Lower lobe of right lung (tissue), 2 donors: Measurements from ENCODE around the gene CHTF8. TPM values are rescaled to one million over a fixed set of nuclear protein-coding genes. Genes with fewer than 3 reads are reported as not detected.
A peak's percentile ranks its signal among the peaks of the same experiment; 100 is the strongest.
"Not testable (repeated sequence)": the region's sequence is repeated elsewhere in the genome, so short reads cannot be mapped to it uniquely, and the experiment has no call there.

Source experiments
- ATAC-seq, 2 donors: fragments of 200-7000 bp; cut with Tn5 transposase; one replicate each; pipeline ENCODE4 v1.9.1; 2020 to 2022; ENCODE audit warnings: mild to moderate bottlenecking in 2 of 2, moderate library complexity in 2 of 2
- DNase-seq: peaks from one replicate; pipeline ENCODE4 v3.0.0-alpha.2; 2020
- H3K27ac ChIP-seq: fragments of 200-600 bp; one replicate; pipeline ENCODE4 v1.8.0; 2022
- H3K27me3 ChIP-seq: fragments of 200-600 bp; one replicate; pipeline ENCODE4 v1.8.0; 2022; ENCODE audit warnings: low read depth
- H3K36me3 ChIP-seq: fragments of 200-600 bp; one replicate; pipeline ENCODE4 v1.8.0; 2022; ENCODE audit warnings: mild to moderate bottlenecking
- H3K4me1 ChIP-seq: fragments of 200-600 bp; one replicate; pipeline ENCODE4 v1.8.0; 2022
- H3K4me3 ChIP-seq: fragments of 200-600 bp; one replicate; pipeline ENCODE4 v1.8.0; 2022; ENCODE audit warnings: mild to moderate bottlenecking
- H3K9me3 ChIP-seq: fragments of 200-600 bp; one replicate; pipeline ENCODE4 v1.8.0; 2022
- intact Hi-C: fragments of 100-400 bp; cut with DNase I; formaldehyde crosslinking; loops from one replicate; pipeline ENCODE4 v1.11.0; 2022
- total RNA-seq: library from RNA; stranded (reverse); fragmentation: NEBNext Ultra II Directional; extraction: Animal tissue kit (Norgen Biotek cat#: 25700); gene quantifications from one replicate; pipeline ENCODE4 v1.2.1, GENCODE V29; 2021
- TF ChIP-seq, protein P1 (sequence below): fragments of 200-600 bp; IDR thresholded peaks from one replicate; pipeline ENCODE4 v1.8.0; 2022; ENCODE audit warnings: antibody characterized with exemption, mild to moderate bottlenecking
- donor health status: DM: no; HTN: yes; CAD: no; lungs with severe emphysema.

Gene CHTF8
- total RNA-seq, 1 donor from 2014 or later, result 126 TPM

DNA sequence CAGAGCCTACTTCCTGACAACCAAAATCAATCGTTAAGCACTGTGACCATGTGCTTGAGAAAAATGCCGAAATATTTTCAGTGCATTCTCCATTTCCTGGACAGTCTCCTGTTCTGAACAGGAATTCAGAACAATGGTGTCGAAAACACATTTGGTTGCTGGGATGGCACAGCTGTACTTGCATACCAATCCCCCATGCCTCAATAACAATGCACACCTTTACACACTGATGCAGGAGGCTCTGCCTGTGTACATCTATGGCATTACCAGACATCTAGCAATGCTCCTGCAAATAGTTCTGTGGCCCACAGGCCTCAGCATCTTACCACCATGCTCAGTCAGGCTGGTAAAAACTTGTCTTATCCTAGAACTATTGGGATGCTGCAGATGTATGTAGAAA lies 6.2 kb downstream of the CHTF8 start:
- intact Hi-C loops, result no loop called here
- ATAC-seq, result no peak
- Histone ChIP-seq H3K4me1 (peaks cover 16% of the 10 kb centered on the region), H3K9me3 (no peaks in the 10 kb centered on the region), H3K27me3 (no peaks in the 10 kb centered on the region), H3K27ac (no peak overlapping the region), H3K36me3 (peaks cover 31% of the 10 kb centered on the region), H3K4me3 (no peak overlapping the region)
- TF ChIP-seq, protein P1, sequence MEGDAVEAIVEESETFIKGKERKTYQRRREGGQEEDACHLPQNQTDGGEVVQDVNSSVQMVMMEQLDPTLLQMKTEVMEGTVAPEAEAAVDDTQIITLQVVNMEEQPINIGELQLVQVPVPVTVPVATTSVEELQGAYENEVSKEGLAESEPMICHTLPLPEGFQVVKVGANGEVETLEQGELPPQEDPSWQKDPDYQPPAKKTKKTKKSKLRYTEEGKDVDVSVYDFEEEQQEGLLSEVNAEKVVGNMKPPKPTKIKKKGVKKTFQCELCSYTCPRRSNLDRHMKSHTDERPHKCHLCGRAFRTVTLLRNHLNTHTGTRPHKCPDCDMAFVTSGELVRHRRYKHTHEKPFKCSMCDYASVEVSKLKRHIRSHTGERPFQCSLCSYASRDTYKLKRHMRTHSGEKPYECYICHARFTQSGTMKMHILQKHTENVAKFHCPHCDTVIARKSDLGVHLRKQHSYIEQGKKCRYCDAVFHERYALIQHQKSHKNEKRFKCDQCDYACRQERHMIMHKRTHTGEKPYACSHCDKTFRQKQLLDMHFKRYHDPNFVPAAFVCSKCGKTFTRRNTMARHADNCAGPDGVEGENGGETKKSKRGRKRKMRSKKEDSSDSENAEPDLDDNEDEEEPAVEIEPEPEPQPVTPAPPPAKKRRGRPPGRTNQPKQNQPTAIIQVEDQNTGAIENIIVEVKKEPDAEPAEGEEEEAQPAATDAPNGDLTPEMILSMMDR, result no peak
- DNase-seq, result no peak

DNA sequence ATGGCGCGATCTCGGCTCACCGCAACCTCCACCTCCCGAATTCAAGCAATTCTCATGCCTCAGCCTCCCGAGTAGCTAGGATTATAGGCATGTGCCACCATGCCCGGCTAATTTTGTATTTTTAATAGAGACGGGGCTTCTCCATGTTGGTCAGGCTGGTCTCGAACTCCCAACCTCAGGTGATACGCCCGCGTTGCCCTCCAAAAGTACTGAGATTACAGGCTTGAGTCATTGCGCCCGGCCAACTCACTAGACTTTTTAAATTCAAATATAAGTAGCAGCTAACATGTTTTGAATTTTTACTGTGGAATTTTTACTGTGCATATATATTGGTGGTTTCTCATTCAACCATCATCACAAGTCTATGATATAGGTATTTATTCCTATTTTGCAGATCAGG lies 7.4 kb downstream of the CHTF8 start:
- H3K4me3 ChIP-seq, H3K9me3 ChIP-seq, H3K4me1 ChIP-seq, DNase-seq, intact Hi-C loops, ATAC-seq, H3K27me3 ChIP-seq, H3K27ac ChIP-seq: not testable (repeated sequence)
- peaks cover 44% of the 10 kb centered on the region for H3K36me3 ChIP-seq

DNA sequence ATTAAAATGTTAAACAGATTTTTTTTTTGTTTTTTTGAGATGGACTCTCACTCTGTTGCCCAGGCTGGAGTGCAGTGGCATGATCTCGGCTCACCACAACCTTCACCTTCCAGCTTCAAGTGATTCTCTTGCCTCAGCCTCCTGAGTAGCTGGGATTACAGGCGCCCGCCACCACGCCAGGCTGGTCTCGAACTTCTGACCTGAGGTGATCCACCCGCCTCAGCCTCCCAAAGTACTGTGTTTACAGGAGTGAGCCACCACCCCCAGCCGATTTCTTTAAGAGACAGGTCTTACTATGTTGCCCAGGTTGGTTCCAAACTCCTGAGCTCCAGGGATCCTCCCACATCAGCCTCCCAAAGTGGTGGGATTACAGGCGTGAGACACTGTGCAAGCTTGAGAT lies 8.0 kb downstream of the CHTF8 start:
- ATAC-seq, intact Hi-C loops, H3K4me3 ChIP-seq, H3K27me3 ChIP-seq, H3K27ac ChIP-seq, DNase-seq, H3K9me3 ChIP-seq, H3K4me1 ChIP-seq: not testable (repeated sequence)
- H3K36me3 ChIP-seq, result peaks cover 49% of the 10 kb centered on the region

DNA sequence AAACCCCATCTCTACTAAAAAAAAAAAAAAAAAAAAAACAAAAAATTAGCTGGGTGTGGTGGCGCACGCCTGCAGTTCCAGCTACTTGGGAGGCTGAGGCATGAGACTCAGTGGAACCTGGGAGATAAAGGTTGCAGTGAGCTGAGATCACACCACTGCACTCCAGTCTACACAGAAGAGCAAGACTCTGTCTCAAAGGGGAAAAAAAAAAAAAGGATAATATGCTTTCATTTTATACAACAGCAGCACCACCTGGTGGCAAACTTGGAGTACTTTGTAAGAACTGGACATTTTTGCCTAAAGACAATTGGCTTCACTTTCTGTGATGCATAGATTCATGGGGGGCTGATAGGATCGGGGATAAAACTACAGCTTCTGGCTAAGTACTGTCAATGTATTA lies 8.5 kb downstream of the CHTF8 start:
- TF ChIP-seq, protein P1, result peak; percentile 70
- intact Hi-C loops, result no loop called here
- Histone ChIP-seq H3K4me3 (no peak overlapping the region), H3K9me3 (no peaks in the 10 kb centered on the region), H3K27me3 (no peaks in the 10 kb centered on the region), H3K36me3 (peaks cover 54% of the 10 kb centered on the region), H3K4me1 (peaks cover 4% of the 10 kb centered on the region), H3K27ac (no peak overlapping the region)
- DNase-seq (no peak), ATAC-seq (peak; percentile 46 to 64)

DNA sequence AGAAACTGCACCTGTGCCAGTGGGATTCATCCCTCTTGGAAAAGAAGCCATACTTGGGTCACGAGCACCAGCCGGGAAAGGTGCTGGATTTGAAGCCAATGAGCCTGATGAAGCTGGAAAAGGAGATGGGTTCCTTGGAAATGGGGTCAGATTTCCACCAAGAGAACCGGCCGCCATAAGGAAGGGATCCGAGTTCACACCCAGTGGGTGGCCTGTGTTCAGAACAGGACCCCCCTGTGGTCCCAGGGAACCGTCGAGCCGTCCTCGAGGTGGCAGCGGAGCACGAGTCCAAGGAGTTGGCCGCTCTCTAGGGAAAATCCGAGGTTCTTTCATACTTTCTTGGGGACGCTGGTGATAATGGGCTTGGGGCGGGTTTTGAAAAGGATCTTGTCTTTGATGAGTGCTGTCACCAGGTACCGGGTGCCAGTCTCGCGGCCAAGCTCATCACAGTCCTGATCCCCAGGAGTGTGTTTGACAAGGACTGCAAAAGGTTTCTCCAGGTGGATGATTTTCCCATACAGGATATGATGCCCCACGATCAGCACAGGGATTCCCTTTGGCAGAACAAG lies 12.2 kb downstream of the CHTF8 start:
- ATAC-seq, result no peak

DNA sequence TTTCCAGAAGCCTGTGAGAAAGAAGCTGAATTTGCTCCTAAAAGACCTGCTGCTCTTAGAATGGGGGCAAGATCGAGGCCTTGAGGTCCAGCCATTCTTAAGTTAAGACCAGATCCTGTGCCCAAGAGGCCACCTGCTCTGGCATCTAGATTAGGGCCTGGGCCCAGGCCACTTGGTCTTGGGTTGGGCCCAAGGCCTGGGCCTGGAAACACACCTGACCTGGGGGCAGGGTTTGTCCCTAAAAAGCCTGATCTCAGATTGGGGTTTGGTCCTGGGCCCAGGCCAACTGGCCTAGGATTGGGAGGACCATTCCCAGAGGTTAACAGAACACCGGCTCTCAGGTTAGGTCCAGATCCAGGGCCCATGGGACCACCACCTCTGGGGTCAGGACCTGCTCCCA lies 12.9 kb downstream of the CHTF8 start:
- peak in 1 of 2 donors; percentile 15 for ATAC-seq
- Histone ChIP-seq H3K27ac (no peak overlapping the region), H3K36me3 (peaks cover 72% of the 10 kb centered on the region), H3K27me3 (no peaks in the 10 kb centered on the region), H3K4me3 (no peak overlapping the region), H3K4me1 (peaks cover 13% of the 10 kb centered on the region), H3K9me3 (no peaks in the 10 kb centered on the region)
- no peak for DNase-seq
- TF ChIP-seq, protein P1, result no peak
- intact Hi-C loops, result no loop called here

More for the DNA sequence above, 12.2 kb downstream of the CHTF8 start:
- H3K27me3 ChIP-seq, result no peaks in the 10 kb centered on the region
- DNase-seq, result no peak
- H3K36me3 ChIP-seq, result peaks cover 69% of the 10 kb centered on the region
- TF ChIP-seq, protein P1, result no peak
- H3K9me3 ChIP-seq, result no peaks in the 10 kb centered on the region
- H3K4me3 ChIP-seq, result no peak overlapping the region
- intact Hi-C loops, result no loop called here
- no peak overlapping the region for H3K27ac ChIP-seq
- H3K4me1 ChIP-seq, result peaks cover 13% of the 10 kb centered on the region

DNA sequence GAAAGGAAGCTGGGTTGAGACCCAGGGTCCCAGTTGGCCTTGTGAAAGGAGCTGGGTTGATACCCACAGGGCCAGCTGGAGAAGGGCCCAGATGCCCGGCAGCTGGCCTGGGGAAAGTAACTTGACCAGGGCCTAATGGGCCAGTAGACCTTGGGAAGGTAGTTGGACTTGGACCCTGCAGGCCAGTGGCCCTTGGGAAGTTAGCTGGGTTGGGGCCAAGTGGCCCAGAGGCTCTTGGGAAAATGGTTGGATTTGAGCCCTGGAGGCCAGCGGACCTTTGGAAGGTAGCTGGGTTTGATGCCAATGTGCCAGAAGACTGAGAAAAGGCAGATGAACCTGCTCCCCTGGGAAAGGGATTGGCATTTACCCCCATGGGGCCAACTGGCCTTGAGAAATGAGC lies 13.4 kb downstream of the CHTF8 start:
- ATAC-seq (no peak), DNase-seq (no peak)
- Histone ChIP-seq H3K4me3 (no peak overlapping the region), H3K9me3 (no peaks in the 10 kb centered on the region), H3K27me3 (no peaks in the 10 kb centered on the region), H3K27ac (no peak overlapping the region), H3K36me3 (peaks cover 73% of the 10 kb centered on the region), H3K4me1 (peaks cover 13% of the 10 kb centered on the region)
- TF ChIP-seq, protein P1, result no peak
- intact Hi-C loops, result no loop called here
